ENCODE results near the gene AKR1B1.

Gene AKR1B1

GRCh38 chr7:134406431-134406830 lies 52.5 kb downstream of the AKR1B1 start:
- no peak for DNase-seq

DNA sequence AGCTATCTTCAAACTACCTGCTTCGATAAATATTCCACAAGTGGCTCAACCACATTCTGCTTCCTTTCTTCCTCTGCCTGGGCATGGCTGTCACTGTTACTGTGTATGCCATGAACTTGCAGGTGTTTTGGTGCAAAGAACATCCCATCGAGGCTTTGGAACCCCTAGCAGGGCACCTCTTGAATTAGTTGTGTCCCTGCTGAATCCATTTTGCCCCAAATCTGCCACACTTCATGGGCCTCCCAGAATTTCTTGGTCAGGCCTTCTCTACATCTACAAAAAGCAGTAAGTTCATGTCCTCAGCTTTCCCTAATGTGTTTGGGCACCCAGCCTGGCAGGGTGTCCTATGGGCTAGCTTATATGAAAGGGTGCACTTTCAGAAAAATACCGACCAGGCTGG lies 53.6 kb downstream of the AKR1B1 start:
- no peak for DNase-seq

DNA sequence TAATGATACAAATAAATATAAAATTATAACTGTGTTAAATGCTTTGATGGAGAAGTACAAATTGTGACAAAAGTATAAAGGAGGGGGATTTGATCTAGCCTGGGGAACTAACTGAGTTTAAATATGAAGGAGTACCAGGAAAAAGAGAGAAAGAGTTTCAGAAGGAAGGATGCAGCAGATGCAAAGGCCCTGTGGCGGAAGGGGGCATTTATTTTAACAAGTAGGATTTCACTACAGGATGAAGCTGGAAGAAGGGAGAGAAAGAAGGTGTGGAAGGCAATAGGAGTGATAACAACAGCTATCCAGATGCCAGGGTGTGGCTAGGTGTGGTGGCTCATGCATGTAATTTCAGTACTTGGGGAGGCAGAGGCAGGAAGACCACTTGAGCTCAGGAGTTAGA lies 55.8 kb downstream of the AKR1B1 start:
- no peak for DNase-seq

- no peak for DNase-seq
Measured at GRCh38 chr7:134400859-134401258, 58.0 kb downstream of the AKR1B1 start.

- DNase-seq, result no peak
Measured at GRCh38 chr7:134396031-134396430, 62.9 kb downstream of the AKR1B1 start.

DNA sequence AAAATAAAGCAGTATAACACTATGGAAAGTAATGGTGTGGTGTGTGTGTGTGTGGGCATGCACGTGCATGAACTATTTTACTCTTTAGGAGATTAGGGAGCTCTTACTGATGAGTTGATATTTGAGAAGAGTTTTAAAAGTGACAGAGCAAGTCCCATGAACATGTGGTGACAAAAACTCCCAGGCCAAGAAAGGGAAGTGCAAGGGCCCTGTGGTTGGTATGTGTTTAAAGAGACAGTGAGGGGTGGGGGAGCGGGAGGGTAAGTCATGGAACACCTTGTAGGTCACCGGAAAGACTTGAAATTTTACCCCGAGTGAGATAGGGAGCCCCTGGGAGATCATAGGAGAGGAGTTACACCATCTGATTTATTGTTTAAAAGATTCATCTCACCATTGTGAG lies 63.3 kb downstream of the AKR1B1 start:
- no peak for DNase-seq

GRCh38 chr7:134394056-134394455 lies 64.8 kb downstream of the AKR1B1 start:
- no peak for DNase-seq

Measured in RPMI8226 (cell line).